GM13976 (cell line): ENCODE results near the gene ARL2BP.
"Not testable (repeated sequence)": the region's sequence is repeated elsewhere in the genome, so short reads cannot be mapped to it uniquely, and the experiment has no call there.

Experiments
- DNase-seq: peaks from one replicate; pipeline ENCODE4 v3.0.0; 2012; ENCODE audit warnings: low spot score
- in situ Hi-C: fragments of 300-500 bp; cut with MboI; formaldehyde crosslinking; loops from one replicate; pipeline ENCODE4 v1.12.0; 2022; ENCODE audit warnings: low sequenced_read_pairs, mixed read lengths, inconsistent platforms; ENCODE audit not compliant: unreplicated experiment
- TF ChIP-seq, protein P1 (sequence below): IDR thresholded peaks from 2 replicates; pipeline ENCODE4 v1.5.1; 2012; ENCODE audit warnings: borderline replicate concordance, mild to moderate bottlenecking; ENCODE audit not compliant: insufficient read depth; ENCODE audit errors: extremely low read depth, missing control alignments, control extremely low read depth

The ARL2BP gene

DNA sequence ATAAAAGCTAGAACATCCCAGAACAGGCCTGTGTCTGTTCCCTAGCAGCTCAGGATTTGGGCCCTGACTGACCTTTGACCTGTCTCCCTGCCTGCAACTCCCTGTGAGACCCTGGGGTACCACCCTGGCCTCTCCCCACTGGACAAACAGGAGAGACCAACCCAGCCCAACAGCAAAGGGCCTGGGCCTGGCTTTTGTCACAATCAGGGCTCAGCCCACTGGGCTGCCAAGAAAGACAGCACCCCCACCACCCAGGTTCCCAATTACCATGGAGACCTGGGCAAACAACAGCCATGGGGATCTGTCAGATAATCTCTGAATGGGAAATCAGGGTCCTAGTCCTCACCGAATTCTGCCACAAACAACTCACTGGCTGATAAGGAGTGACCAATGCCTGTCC lies 28.3 kb downstream of the ARL2BP start:
- TF ChIP-seq, protein P1, sequence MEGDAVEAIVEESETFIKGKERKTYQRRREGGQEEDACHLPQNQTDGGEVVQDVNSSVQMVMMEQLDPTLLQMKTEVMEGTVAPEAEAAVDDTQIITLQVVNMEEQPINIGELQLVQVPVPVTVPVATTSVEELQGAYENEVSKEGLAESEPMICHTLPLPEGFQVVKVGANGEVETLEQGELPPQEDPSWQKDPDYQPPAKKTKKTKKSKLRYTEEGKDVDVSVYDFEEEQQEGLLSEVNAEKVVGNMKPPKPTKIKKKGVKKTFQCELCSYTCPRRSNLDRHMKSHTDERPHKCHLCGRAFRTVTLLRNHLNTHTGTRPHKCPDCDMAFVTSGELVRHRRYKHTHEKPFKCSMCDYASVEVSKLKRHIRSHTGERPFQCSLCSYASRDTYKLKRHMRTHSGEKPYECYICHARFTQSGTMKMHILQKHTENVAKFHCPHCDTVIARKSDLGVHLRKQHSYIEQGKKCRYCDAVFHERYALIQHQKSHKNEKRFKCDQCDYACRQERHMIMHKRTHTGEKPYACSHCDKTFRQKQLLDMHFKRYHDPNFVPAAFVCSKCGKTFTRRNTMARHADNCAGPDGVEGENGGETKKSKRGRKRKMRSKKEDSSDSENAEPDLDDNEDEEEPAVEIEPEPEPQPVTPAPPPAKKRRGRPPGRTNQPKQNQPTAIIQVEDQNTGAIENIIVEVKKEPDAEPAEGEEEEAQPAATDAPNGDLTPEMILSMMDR, result no peak
- no peak for DNase-seq
- in situ Hi-C loops, result no loop called here

DNA sequence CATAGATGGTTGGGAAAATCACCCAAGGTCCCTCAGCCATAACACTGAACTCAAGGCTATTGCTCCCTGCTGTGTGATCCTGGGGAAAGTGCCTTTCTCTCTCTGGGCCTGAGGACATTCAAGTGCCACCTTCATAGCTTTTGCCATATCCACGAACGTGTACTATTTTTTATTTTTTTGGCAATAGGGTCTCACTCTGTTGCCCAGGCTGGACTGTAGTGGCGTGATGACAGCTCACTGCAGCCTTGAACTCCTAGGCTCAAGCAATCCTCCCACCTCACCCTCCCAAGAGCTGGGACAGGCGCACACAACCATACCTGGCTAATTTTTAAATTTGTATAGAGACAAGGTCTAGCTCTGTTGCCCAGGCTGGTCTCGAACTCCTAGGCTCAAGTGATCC lies 28.8 kb downstream of the ARL2BP start:
- TF ChIP-seq, protein P1, result no peak

DNA sequence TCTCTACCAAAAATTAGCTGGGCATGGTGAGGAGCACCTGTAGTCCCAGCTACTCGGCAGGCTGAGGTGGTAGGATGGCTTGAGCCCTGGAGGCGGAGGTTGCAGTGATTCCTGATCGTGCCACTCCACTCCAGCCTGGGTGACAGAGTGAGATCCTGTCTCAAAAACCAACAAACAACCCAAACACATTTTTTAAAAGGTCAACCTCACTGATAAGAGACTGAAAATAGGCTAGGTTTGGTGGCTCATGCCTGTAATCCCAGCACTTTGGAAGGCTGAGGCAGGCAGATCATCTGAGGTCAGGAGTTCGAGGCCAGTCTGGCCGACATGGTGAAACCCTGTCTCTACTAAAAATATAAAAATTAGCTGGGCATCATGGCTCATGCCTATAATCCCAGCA lies 30.9 kb downstream of the ARL2BP start:
- DNase-seq, in situ Hi-C loops: not testable (repeated sequence)

More for the DNA sequence above, 28.8 kb downstream of the ARL2BP start:
- in situ Hi-C loops, result no loop called here
- DNase-seq, result no peak

DNA sequence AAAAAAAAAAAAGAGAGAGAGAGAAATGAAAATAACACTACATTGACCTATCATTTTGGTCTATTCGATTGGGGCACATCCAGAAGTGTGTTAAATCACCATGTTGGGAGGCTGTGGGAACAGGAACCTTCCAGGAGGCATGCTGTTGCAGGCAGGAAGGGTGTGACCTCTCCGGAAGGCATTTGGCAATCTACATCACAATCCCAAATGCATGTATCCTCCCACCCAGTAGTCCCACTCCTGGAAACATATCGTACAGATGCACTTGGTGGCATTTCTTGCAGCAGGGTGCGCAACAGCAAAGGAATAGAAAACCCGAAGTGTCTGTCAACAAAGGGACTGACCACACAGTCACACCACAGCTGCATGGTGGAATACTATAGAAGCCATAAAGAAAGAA lies 31.5 kb downstream of the ARL2BP start:
- in situ Hi-C loops, result no loop called here
- DNase-seq, result no peak
- TF ChIP-seq, protein P1, result no peak

DNA sequence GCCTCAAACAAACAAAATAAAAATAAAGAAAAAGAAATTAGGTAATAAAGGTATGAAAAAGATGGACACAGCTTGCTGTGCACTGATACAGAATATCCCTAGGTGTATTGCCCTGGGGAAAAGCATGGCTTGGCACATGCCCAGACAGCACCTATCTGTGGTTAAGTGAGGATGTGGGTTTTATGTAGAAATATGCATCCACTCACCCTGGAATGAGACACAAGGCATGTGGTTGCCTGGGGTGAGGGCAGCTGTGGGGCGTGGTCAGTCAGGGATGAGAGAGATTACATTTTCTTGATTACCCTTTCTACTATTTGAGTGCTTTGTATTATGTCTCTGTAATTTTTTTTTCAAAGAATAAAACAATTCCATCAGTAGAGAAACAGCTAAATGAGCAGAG lies 32.5 kb downstream of the ARL2BP start:
- no peak for DNase-seq
- TF ChIP-seq, protein P1, result no peak
- in situ Hi-C loops, result no loop called here

DNA sequence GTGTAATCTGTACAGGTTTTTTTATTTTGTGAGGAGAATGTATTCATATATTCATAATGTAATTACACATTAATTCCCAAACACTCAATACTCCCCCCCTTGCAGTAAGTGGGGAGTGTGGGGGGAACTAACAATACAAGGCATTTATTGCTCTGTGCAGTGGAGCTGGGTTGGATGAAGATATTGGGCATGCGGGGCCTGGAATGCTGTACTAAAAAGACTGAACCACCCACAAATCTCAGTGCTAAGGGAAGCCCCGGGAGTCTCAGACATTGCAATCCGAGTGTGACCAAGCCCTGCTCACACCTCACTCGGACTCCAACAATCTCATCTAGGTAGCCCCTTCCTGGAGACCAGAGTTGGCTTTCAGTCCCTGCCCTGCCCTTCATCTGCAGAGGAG lies 33.4 kb downstream of the ARL2BP start:
- TF ChIP-seq, protein P1, result no peak
- no peak for DNase-seq
- in situ Hi-C loops, result no loop called here

DNA sequence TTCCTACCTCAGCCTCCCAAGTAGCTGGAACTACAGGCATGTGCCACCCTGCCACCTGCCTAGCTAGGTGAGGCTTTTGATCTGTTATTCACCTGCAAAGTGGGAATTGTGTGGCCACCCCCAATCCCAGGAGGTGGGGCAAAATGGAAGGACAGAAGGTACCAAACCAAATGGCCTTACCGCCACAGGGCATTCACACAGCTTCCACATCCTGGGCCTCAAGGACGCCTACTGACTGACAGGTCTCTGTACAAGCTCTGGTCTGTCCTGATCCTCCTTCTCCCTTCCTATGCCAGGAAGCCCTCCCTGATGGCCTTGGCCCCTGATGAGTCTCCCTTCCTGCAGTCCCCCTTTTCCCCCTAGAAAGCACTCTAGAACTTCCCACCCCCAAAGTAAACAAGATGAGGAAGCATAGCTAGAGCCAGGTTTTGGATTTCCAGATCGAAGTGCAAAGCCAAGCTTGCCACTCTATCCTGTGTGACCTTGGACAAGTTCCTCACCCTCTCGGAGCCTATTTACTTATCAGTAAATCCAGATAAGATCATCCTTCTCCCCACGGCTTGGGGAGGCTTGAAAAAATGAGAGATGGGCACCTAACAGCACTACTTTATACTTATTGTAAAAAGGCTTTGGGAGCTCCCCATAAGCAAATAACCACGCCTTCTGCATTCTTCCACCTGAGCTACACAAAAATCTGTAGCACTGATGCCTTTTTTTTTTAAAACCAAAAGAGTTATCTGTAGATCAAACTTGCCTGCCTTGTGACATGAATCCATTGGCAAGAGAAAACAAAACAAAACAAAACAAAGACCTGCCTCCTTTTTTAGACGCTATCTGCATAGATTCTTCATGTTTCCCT lies 35.0 kb downstream of the ARL2BP start:
- no peak for DNase-seq
- TF ChIP-seq, protein P1, result no peak
- in situ Hi-C loops, result no loop called here
